Measurements from ENCODE around the gene CHRM3.
"Not testable (repeated sequence)": the region's sequence is repeated elsewhere in the genome, so short reads cannot be mapped to it uniquely, and the experiment has no call there.

The CHRM3 gene

DNA sequence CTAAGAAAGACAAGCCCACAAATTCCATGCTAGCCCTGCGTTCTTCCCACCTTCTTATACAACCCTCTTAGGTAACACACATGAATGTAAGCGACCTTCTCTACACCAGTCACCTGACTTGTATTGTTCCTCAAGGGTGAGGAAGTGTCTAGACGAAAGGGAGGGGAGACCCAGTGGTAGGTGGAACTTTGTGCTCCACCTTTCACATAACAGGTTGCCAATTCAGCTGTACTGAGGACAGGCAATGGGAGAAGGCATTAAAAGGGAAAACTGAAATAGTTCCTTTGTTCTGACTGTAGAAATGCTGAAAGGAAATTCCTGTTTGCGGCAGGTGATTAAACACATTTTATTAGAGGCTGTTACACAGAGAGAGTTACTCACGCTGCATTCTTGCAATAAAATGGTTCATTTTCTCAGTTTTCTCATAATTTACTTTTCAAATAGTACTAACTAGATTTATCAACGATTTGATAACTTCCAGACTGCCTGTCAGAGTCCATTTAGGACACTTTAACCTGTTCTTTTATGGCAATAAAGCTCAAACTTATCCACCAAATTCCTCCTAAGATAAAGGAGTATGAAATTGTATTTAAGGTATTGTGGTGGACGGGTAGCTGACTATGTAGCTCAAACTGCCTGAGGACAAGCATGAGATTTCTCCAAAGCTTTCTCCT lies 17.8 kb upstream of the CHRM3 start:
- no peak for DNase-seq
- no peak overlapping the region for H3K4me3 ChIP-seq (ENCODE audit: low read depth, low read length)
- H3K36me3 ChIP-seq = no peaks in the 10 kb centered on the region
- H3K27me3 ChIP-seq (ENCODE audit: insufficient read depth, low read depth, severe bottlenecking) = no peaks in the 10 kb centered on the region
- TF ChIP-seq, protein P1, sequence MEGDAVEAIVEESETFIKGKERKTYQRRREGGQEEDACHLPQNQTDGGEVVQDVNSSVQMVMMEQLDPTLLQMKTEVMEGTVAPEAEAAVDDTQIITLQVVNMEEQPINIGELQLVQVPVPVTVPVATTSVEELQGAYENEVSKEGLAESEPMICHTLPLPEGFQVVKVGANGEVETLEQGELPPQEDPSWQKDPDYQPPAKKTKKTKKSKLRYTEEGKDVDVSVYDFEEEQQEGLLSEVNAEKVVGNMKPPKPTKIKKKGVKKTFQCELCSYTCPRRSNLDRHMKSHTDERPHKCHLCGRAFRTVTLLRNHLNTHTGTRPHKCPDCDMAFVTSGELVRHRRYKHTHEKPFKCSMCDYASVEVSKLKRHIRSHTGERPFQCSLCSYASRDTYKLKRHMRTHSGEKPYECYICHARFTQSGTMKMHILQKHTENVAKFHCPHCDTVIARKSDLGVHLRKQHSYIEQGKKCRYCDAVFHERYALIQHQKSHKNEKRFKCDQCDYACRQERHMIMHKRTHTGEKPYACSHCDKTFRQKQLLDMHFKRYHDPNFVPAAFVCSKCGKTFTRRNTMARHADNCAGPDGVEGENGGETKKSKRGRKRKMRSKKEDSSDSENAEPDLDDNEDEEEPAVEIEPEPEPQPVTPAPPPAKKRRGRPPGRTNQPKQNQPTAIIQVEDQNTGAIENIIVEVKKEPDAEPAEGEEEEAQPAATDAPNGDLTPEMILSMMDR (IDR thresholded peaks at IDR 0.05; ENCODE audit: low read depth, low read length) = no peak
- H3K27ac ChIP-seq = no peak overlapping the region
- no peaks in the 10 kb centered on the region for H3K9me3 ChIP-seq (ENCODE audit: severe bottlenecking)

DNA sequence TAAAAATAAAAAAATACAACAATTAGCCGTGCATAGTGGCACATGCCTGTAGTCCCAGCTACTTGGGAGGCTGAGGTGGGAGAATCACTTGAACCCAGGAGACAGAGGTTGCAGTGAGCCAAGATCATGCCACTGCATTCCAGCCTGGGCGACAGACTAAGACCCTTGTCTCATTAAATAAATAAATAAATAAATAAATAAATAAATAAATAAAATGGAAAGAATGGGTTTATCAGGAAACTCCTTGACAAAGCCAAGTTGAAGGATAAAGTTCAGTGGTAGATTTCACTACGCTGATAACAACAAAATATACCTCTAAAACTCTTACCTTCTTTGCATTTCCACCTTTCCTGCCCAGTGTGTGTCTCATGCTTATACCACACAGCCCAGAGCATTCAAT lies 15.5 kb upstream of the CHRM3 start:
- not testable (repeated sequence) for H3K9me3 ChIP-seq (ENCODE audit: severe bottlenecking); H3K36me3 ChIP-seq

DNA sequence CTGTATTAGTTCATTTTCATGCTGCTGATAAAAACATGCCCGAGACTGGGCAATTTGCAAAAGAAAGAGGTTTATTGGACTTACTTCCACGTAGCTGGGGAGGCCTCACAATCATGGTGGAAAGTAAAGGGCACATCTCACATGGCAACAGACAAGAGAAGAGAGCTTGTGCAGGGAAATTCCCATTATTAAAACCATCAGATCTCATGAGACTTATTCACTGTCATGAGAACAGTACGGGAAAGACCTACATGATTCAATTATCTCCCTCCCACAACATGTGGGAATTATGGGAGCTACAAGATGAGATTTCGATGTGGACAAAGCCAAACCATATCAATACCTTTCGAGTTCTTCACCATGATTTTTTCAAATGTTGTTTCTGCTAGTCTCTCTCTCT lies 3.7 kb upstream of the CHRM3 start:
- peaks cover 3% of the 10 kb centered on the region for H3K27me3 ChIP-seq (ENCODE audit: insufficient read depth, low read depth, severe bottlenecking)
- no peaks in the 10 kb centered on the region for H3K9me3 ChIP-seq (ENCODE audit: severe bottlenecking)
- H3K27ac ChIP-seq = no peak overlapping the region
- H3K4me3 ChIP-seq (ENCODE audit: low read depth, low read length) = no peak overlapping the region
- DNase-seq = no peak
- TF ChIP-seq, protein P1 (IDR thresholded peaks at IDR 0.05; ENCODE audit: low read depth, low read length) = no peak
- no peaks in the 10 kb centered on the region for H3K36me3 ChIP-seq

More for the DNA sequence above, 15.5 kb upstream of the CHRM3 start:
- not testable (repeated sequence) for H3K27me3 ChIP-seq (ENCODE audit: insufficient read depth, low read depth, severe bottlenecking); H3K4me3 ChIP-seq (ENCODE audit: low read depth, low read length); DNase-seq; H3K27ac ChIP-seq

DNA sequence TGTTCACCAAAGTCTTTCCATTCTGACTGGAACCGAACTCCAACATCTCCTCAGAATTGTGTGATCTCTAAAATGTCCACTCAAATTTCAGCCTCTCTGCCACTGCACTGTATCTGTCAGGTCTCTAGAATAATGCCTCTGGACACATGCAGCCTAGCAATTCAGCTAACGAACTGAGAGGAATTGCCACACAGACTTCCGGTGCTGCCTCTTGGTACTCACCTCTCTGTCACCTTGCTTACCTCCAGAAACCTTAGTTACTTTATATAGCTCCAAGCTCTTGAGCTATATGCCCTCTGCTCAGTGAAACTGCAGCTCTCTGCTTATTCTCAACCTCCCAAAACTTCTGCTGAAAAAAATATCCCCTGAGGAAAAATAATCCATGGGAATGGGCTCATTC lies 2.7 kb upstream of the CHRM3 start:
- Histone ChIP-seq H3K27me3 (ENCODE audit: insufficient read depth, low read depth, severe bottlenecking) (peaks cover 3% of the 10 kb centered on the region), H3K27ac (no peak overlapping the region), H3K36me3 (no peaks in the 10 kb centered on the region), H3K9me3 (ENCODE audit: severe bottlenecking) (no peaks in the 10 kb centered on the region), H3K4me3 (ENCODE audit: low read depth, low read length) (no peak overlapping the region)
- no peak for DNase-seq
- TF ChIP-seq, protein P1 (IDR thresholded peaks at IDR 0.05; ENCODE audit: low read depth, low read length) = no peak

DNA sequence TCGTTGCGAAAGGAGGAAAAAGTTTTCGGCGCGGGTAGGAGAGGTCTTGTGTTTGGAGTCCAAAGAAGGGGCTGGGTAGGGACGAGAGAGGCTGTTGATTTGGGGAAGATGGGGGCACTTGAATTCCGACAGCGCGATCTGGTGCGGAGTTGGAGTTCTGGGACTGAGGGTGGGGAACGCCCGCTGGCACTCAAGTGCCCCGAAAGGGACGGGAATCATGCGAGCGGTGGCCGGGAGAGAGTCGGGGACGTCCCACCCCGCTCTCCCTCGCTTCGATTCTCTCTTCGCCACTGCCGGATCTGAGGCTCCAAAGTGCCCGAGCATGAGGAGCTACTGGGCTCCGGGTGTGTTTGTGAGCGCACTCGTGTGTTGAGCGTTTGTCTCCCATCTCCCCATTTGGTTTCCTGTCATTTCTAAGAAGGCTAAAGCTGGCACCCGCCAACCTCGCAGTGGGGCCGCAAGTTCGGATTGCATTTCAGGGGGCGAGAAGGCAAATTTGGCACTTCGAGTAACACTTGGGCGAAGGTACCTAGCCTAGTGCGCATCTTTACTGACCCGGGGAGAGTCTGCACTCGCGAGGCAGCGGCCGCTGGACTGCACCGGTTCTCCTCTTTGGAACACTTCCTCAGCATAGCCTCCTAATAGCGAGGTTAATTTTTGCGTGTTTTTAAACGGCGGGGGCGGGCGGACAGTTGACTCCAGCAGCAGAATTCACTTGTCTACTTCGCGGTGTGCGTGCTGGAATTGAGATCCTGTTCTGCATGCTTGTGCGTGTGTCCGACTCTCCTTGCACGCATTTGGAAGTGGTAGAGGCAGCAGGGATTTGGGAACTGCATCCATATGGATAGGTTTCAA lies 1.2 kb downstream of the CHRM3 start:
- Histone ChIP-seq H3K27ac (no peak overlapping the region), H3K27me3 (ENCODE audit: insufficient read depth, low read depth, severe bottlenecking) (peaks cover 3% of the 10 kb centered on the region), H3K36me3 (no peaks in the 10 kb centered on the region), H3K4me3 (ENCODE audit: low read depth, low read length) (peak overlapping the region; percentile 75), H3K9me3 (ENCODE audit: severe bottlenecking) (no peaks in the 10 kb centered on the region)
- TF ChIP-seq, protein P1 (IDR thresholded peaks at IDR 0.05; ENCODE audit: low read depth, low read length) = no peak
- peak; percentile 11 for DNase-seq

DNA sequence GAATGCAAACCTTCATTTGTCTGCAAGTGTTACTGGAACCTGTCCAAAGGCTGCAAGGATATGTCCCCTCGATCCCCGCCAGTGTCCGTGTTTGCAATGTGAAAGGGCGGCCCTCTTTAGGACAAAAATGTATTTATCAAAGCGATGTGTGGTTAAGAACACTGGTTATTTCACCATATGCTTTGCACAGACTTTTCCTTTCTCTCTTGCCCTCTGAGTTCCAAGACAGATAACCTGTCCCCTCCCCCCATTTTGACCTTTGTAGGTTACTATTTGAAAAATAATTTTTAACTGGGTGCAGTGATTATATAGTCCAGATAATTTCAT lies 1.8 kb downstream of the CHRM3 start:
- TF ChIP-seq, protein P1 (IDR thresholded peaks at IDR 0.05; ENCODE audit: low read depth, low read length) = no peak
- Histone ChIP-seq H3K4me3 (ENCODE audit: low read depth, low read length) (no peak overlapping the region), H3K27ac (no peak overlapping the region), H3K27me3 (ENCODE audit: insufficient read depth, low read depth, severe bottlenecking) (peaks cover 3% of the 10 kb centered on the region), H3K36me3 (no peaks in the 10 kb centered on the region), H3K9me3 (ENCODE audit: severe bottlenecking) (no peaks in the 10 kb centered on the region)
- DNase-seq = no peak
